Measurements from ENCODE around the gene PHF21A. TPM values are rescaled to one million over a fixed set of nuclear protein-coding genes. Genes with fewer than 3 reads are reported as not detected.

The PHF21A gene
- total and polyA plus RNA-seq, 2 of the 13 experiments (the other 11 are each of a cell fraction or from before 2014, with no cell fraction given): 4.1 to 34.6 TPM

- TF ChIP-seq YEATS4 (CRISPR knock-in tag; IDR thresholded peaks at IDR 0.05; ENCODE audit: borderline replicate concordance): no peak
- TF ChIP-seq ZNF230 (CRISPR knock-in tag; IDR thresholded peaks at IDR 0.05): no peak
- no peak for TF ChIP-seq SRY (CRISPR knock-in tag; IDR thresholded peaks at IDR 0.05)
- peak; percentile 45 to 55; a peak in 1 of 4 replicates for TF ChIP-seq HMGXB4 (CRISPR knock-in tag; IDR thresholded peaks at IDR 0.05; ENCODE audit: borderline replicate concordance in 1 of 2, low read depth in 1 of 2)
- TF ChIP-seq, protein P1, sequence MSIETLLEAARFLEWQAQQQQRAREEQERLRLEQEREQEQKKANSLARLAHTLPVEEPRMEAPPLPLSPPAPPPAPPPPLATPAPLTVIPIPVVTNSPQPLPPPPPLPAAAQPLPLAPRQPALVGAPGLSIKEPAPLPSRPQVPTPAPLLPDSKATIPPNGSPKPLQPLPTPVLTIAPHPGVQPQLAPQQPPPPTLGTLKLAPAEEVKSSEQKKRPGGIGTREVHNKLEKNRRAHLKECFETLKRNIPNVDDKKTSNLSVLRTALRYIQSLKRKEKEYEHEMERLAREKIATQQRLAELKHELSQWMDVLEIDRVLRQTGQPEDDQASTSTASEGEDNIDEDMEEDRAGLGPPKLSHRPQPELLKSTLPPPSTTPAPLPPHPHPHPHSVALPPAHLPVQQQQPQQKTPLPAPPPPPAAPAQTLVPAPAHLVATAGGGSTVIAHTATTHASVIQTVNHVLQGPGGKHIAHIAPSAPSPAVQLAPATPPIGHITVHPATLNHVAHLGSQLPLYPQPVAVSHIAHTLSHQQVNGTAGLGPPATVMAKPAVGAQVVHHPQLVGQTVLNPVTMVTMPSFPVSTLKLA (IDR thresholded peaks at IDR 0.05): no peak
- TF ChIP-seq, protein P2, sequence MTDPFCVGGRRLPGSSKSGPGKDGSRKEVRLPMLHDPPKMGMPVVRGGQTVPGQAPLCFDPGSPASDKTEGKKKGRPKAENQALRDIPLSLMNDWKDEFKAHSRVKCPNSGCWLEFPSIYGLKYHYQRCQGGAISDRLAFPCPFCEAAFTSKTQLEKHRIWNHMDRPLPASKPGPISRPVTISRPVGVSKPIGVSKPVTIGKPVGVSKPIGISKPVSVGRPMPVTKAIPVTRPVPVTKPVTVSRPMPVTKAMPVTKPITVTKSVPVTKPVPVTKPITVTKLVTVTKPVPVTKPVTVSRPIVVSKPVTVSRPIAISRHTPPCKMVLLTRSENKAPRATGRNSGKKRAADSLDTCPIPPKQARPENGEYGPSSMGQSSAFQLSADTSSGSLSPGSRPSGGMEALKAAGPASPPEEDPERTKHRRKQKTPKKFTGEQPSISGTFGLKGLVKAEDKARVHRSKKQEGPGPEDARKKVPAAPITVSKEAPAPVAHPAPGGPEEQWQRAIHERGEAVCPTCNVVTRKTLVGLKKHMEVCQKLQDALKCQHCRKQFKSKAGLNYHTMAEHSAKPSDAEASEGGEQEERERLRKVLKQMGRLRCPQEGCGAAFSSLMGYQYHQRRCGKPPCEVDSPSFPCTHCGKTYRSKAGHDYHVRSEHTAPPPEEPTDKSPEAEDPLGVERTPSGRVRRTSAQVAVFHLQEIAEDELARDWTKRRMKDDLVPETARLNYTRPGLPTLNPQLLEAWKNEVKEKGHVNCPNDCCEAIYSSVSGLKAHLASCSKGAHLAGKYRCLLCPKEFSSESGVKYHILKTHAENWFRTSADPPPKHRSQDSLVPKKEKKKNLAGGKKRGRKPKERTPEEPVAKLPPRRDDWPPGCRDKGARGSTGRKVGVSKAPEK (CRISPR knock-in tag; IDR thresholded peaks at IDR 0.05; ENCODE audit: borderline replicate concordance): no peak
- TF ChIP-seq NR3C1 (CRISPR knock-in tag; IDR thresholded peaks at IDR 0.05): no peak
- TF ChIP-seq RORA (CRISPR knock-in tag; IDR thresholded peaks at IDR 0.05): no peak
- peak; percentile 88 for TF ChIP-seq CEBPB (IDR thresholded peaks at IDR 0.05; ENCODE audit: borderline replicate concordance, low read depth, low read length)
- TF ChIP-seq, protein P3, sequence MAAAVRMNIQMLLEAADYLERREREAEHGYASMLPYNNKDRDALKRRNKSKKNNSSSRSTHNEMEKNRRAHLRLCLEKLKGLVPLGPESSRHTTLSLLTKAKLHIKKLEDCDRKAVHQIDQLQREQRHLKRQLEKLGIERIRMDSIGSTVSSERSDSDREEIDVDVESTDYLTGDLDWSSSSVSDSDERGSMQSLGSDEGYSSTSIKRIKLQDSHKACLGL (CRISPR knock-in tag; IDR thresholded peaks at IDR 0.05): no peak
- TF ChIP-seq SOX13 (IDR thresholded peaks at IDR 0.05): no peak
- TF ChIP-seq SOX13 (CRISPR knock-in tag; conservative IDR thresholded peaks at IDR 0.05 in 1 of 2, IDR thresholded peaks at IDR 0.05 in 1 of 2): peak in 1 of 2 experiments; percentile 58; a peak in 1 of 4 replicates
- peak; percentile 79 for TF ChIP-seq HNF1B (CRISPR knock-in tag; IDR thresholded peaks at IDR 0.05)
- no peak for TF ChIP-seq ZNF746 (CRISPR knock-in tag; IDR thresholded peaks at IDR 0.05)
- TF ChIP-seq NFE2L2 (IDR thresholded peaks at IDR 0.05; ENCODE audit: low read length): no peak
- no peak for TF ChIP-seq PHB2 (IDR thresholded peaks at IDR 0.05; ENCODE audit: partially characterized antibody)
- TF ChIP-seq THRA (CRISPR knock-in tag; IDR thresholded peaks at IDR 0.05; ENCODE audit: borderline replicate concordance): 0 out of 2 replicates have a peak, but pooled peaks have one; percentile 41
- TF ChIP-seq BRD4 (CRISPR knock-in tag; IDR thresholded peaks at IDR 0.05): no peak
- TF ChIP-seq XRCC5 (optimal IDR thresholded peaks at IDR 0.05; ENCODE audit: low read length): peak; percentile 53
Observed at GRCh38 chr11:46127150-46127638, 5.9 kb upstream of the PHF21A start (continued).
